ENCODE data around the gene HHIPL1.

- TF ChIP-seq CTCF (IDR thresholded peaks at IDR 0.05), result no peak
- TF ChIP-seq ZFX (IDR thresholded peaks at IDR 0.05; ENCODE audit: borderline replicate concordance), result no peak
Observed at GRCh38 chr14:99598774-99599173, 46.2 kb upstream of the HHIPL1 start.
